ENCODE data around the gene COIL.

- no peak for TF ChIP-seq POLR2A (IDR thresholded peaks at IDR 0.05; ENCODE audit: extremely low read depth, insufficient read length)
- TF ChIP-seq CTCF (IDR thresholded peaks at IDR 0.05; ENCODE audit: low read depth, low read length), result no peak
- TF ChIP-seq MAX (IDR thresholded peaks at IDR 0.05; ENCODE audit: low read depth, low read length), result no peak
Measured at GRCh38 chr17:56898874-56899273, 62.0 kb downstream of the COIL start.

All from NB4 (cell line).